RPMI8226 (cell line): ENCODE measurements around the gene PRCC.
A peak's percentile ranks its signal among the peaks of the same experiment; 100 is the strongest.

ENCODE experiments used
- DNase-seq: peaks from one replicate; pipeline ENCODE4 v3.0.0-alpha.2; 2015

PRCC gene

GRCh38 chr1:156845953-156846545, 78.7 kb downstream of the PRCC start:
- no peak for DNase-seq

- DNase-seq = no peak
These were observed 79.3 kb downstream of the PRCC start for GRCh38 chr1:156846643-156847042.

- peak; percentile 2 for DNase-seq
These were observed 80.5 kb downstream of the PRCC start for GRCh38 chr1:156847591-156848460.

GRCh38 chr1:156848461-156849150, 81.3 kb downstream of the PRCC start:
- peak; percentile 70 for DNase-seq

- DNase-seq = peak; percentile 1
These were observed 81.8 kb downstream of the PRCC start for GRCh38 chr1:156849151-156849496.
